ENCODE data around the gene PICALM.

- TF ChIP-seq CTCF (IDR thresholded peaks at IDR 0.05) (no peak), POLR2A (IDR thresholded peaks at IDR 0.05) (no peak)
Measured at GRCh38 chr11:86013713-86014112, 55.2 kb downstream of the PICALM start.
